Stimulated activated naive B cell treated with anti-CD40 and anti-IgM and Interleukin-4, amounts not matched to agents 10 μg/mL and 1 μg/mL and 100 μg/mL, for 72 hours (primary cell): ENCODE data around the gene LSMEM2.

Experiments
- ATAC-seq, 2 donors: fragments of 150-1000 bp; cut with Tn5 transposase; replicated peaks; 2 replicates each; pipeline ENCODE4 v1.10.0; 2021; ENCODE audit warnings: moderate library complexity in 1 of 2
- DNase-seq: peaks from one replicate; pipeline ENCODE4 v3.0.0; 2021
- H3K27ac Mint-ChIP-seq: one replicate; pipeline ENCODE4 v1.8.0; 2022; ENCODE audit warnings: mild to moderate bottlenecking, mixed read lengths
- H3K27me3 Mint-ChIP-seq, 2 donors: one replicate each; pipeline ENCODE4 v1.8.0; 2022; ENCODE audit warnings: mixed read lengths in 2 of 2
- H3K36me3 Mint-ChIP-seq, 2 donors: one replicate each; pipeline ENCODE4 v1.8.0; 2022; ENCODE audit warnings: mixed read lengths in 2 of 2, mild to moderate bottlenecking in 1 of 2
- H3K4me1 Mint-ChIP-seq, 2 donors: one replicate each; pipeline ENCODE4 v1.8.0; 2022; ENCODE audit warnings: mixed read lengths in 2 of 2, mild to moderate bottlenecking in 1 of 2
- H3K4me3 Mint-ChIP-seq, 2 donors: one replicate each; pipeline ENCODE4 v1.8.0; 2022; ENCODE audit warnings: mild to moderate bottlenecking in 2 of 2, mixed read lengths in 2 of 2, moderate library complexity in 1 of 2
- H3K9me3 Mint-ChIP-seq, 2 donors: one replicate each; pipeline ENCODE4 v1.8.0; 2022; ENCODE audit warnings: mixed read lengths in 2 of 2, mild to moderate bottlenecking in 1 of 2

LSMEM2 gene

GRCh38 chr3:50327129-50327528 is 48.2 kb downstream of the LSMEM2 start:
- no peaks in the 10 kb centered on the region for H3K27me3 Mint-ChIP-seq
- H3K36me3 Mint-ChIP-seq: peaks cover 32 to 45% of the 10 kb centered on the region in 2 donors
- no peaks in the 10 kb centered on the region for H3K9me3 Mint-ChIP-seq
- peaks cover 24 to 76% of the 10 kb centered on the region in 2 donors for H3K4me1 Mint-ChIP-seq
- no peak for ATAC-seq
- DNase-seq: no peak
- H3K27ac Mint-ChIP-seq: peak overlapping the region; percentile 65
- peak overlapping the region; percentile 93 to 95 for H3K4me3 Mint-ChIP-seq

DNA sequence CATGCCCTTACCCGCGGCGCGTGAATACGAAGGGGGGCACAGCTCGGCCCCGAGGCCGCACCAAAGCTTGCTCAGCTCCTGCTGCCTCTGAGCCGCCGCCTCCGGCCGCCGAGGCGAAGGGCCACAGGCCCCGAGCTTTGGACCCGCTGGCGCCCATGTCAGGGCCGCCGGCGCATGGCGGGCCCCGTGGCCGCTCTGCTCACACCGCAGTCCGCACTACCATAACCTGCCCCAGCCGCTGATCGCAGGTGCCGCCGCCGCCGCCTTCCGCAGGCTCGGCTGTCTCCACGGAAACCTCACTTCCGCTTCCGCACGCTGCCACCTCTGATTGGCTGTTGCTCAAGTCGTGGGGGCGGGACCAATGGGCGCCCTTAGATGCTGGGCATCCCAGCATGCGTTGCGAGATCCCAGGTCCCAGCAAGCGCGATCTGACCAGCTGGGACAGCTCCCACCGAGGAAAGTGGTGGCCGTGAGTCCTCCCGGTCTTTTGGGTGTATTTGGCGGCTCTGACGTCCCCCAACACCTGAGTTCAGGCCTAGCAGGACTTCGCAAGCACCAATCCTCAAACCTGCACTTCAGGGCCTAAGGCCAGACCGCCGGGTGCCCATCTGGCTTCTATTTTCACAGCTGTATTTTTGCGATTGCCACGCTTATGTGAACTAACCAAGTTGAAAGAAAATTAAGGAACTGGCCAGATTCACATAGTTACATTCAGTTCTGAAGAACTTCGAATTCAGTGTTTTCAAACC is 49.2 kb downstream of the LSMEM2 start, which contains the start of gene TUSC2:
Gene TUSC2 (minus strand): TSS at position 281 of the 749 bp plus-strand sequence. CDS start 124 bp downstream, at position 157.
- H3K9me3 Mint-ChIP-seq: no peaks in the 10 kb centered on the region
- H3K36me3 Mint-ChIP-seq: peaks cover 32 to 43% of the 10 kb centered on the region in 2 donors
- peak within 1 kb of the TSS; percentile 94 for H3K27ac Mint-ChIP-seq
- H3K4me1 Mint-ChIP-seq: peaks cover 21 to 72% of the 10 kb centered on the region in 2 donors
- DNase-seq (peak; percentile 92), ATAC-seq (peak; percentile 94 to 96)
- H3K27me3 Mint-ChIP-seq: no peaks in the 10 kb centered on the region
- peak within 1 kb of the TSS; percentile 93 to 95 for H3K4me3 Mint-ChIP-seq

GRCh38 chr3:50330330-50330729 is 51.4 kb downstream of the LSMEM2 start:
- Mint-ChIP-seq H3K27me3 (no peaks in the 10 kb centered on the region), H3K4me1 (peaks cover 25 to 69% of the 10 kb centered on the region in 2 donors), H3K27ac (no peak overlapping the region), H3K9me3 (no peaks in the 10 kb centered on the region), H3K4me3 (no peak overlapping the region), H3K36me3 (peaks cover 36 to 39% of the 10 kb centered on the region in 2 donors)
- ATAC-seq (no peak), DNase-seq (no peak)

- ATAC-seq (no peak), DNase-seq (no peak)
- H3K9me3 Mint-ChIP-seq: no peaks in the 10 kb centered on the region
- no peaks in the 10 kb centered on the region for H3K27me3 Mint-ChIP-seq
- peaks cover 29 to 69% of the 10 kb centered on the region in 2 donors for H3K4me1 Mint-ChIP-seq
- H3K36me3 Mint-ChIP-seq: peaks cover 35 to 45% of the 10 kb centered on the region in 2 donors
- no peak overlapping the region for H3K4me3 Mint-ChIP-seq
- H3K27ac Mint-ChIP-seq: no peak overlapping the region
Observed at GRCh38 chr3:50331364-50331907, 52.5 kb downstream of the LSMEM2 start.

GRCh38 chr3:50333744-50334328 is 54.9 kb downstream of the LSMEM2 start:
- Mint-ChIP-seq H3K4me3 (peak overlapping the region in 1 of 2 donors; percentile 39), H3K9me3 (no peaks in the 10 kb centered on the region), H3K36me3 (peaks cover 45 to 52% of the 10 kb centered on the region in 2 donors), H3K27ac (peak overlapping the region; percentile 14), H3K4me1 (peaks cover 30 to 60% of the 10 kb centered on the region in 2 donors), H3K27me3 (no peaks in the 10 kb centered on the region)
- ATAC-seq: no peak
- no peak for DNase-seq

- Mint-ChIP-seq H3K4me3 (no peak overlapping the region), H3K4me1 (peaks cover 34 to 61% of the 10 kb centered on the region in 2 donors), H3K27ac (peak overlapping the region; percentile 14), H3K36me3 (peaks cover 43 to 57% of the 10 kb centered on the region in 2 donors), H3K27me3 (no peaks in the 10 kb centered on the region), H3K9me3 (no peaks in the 10 kb centered on the region)
- DNase-seq (no peak), ATAC-seq (no peak)
Observed at GRCh38 chr3:50334339-50335075, 55.6 kb downstream of the LSMEM2 start.

GRCh38 chr3:50336452-50337174 is 57.7 kb downstream of the LSMEM2 start:
- no peak for DNase-seq
- Mint-ChIP-seq H3K27me3 (no peaks in the 10 kb centered on the region), H3K27ac (peak overlapping the region; percentile 98), H3K36me3 (peaks cover 26 to 50% of the 10 kb centered on the region in 2 donors), H3K4me1 (peaks cover 34 to 70% of the 10 kb centered on the region in 2 donors), H3K4me3 (peak overlapping the region; percentile 90 to 94), H3K9me3 (no peaks in the 10 kb centered on the region)
- peak; percentile 33 to 35 for ATAC-seq

DNA sequence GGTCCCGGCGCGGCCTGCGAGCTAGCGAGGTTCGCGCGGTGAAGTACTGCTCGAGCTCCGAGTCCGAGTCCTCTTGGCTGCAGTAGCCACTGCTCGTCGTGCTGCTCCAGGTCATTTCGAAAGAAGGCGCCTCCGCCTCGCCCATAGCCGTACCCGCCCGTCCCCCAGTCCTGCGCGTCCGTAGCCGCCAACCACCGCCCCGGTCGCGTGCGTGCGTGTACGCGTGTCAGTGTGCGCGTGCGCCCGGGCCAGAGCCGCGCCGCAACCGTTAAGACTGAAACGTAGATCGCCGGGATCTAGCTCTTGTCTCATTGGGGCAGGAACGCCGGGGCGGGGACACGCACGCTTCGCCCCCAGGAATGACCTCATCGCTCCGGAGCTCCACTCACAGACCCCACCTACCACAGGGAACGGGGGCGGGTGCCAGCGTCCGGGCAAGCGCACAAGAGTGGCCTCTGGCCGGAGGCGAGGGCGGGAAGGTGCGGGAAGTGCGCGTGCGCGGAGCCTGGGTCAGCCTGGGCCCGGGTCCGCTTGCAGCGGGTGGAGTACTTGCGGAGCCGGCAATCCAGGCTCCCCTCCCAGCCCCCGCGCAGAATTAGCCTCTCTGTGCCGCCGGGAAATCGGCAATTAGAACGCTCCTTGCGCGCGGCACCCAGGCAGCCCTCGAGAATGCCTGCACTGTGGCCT is 58.4 kb downstream of the LSMEM2 start:
- DNase-seq: peak; percentile 99
- H3K36me3 Mint-ChIP-seq: peaks cover 26 to 50% of the 10 kb centered on the region in 2 donors
- ATAC-seq: peak; percentile 79 to 82
- H3K27ac Mint-ChIP-seq: peak overlapping the region; percentile 98
- H3K4me3 Mint-ChIP-seq: peak overlapping the region; percentile 90 to 94
- H3K9me3 Mint-ChIP-seq: no peaks in the 10 kb centered on the region
- no peaks in the 10 kb centered on the region for H3K27me3 Mint-ChIP-seq
- peaks cover 34 to 77% of the 10 kb centered on the region in 2 donors for H3K4me1 Mint-ChIP-seq
